DMS 273 (cell line): ENCODE data around the gene MED26.
A peak's percentile ranks its signal among the peaks of the same experiment; 100 is the strongest.
"Not testable (repeated sequence)": the region's sequence is repeated elsewhere in the genome, so short reads cannot be mapped to it uniquely, and the experiment has no call there.

Source experiments
- DNase-seq: peaks from one replicate; lab custom pipeline; 2025; ENCODE audit not compliant: unreplicated experiment; lab: John Stamatoyannopoulos, UW

The MED26 gene

GRCh38 chr19:16628183-16628983, at the start of gene MED26:
TSS of gene MED26 (minus strand) at chr19:16628204. CDS start at chr19:16627943, 261 bp downstream.
- DNase-seq: peak; percentile 98

- no peak for DNase-seq
Measured at GRCh38 chr19:16677055-16677454, 49.1 kb upstream of the MED26 start.

GRCh38 chr19:16676101-16676798, 48.2 kb upstream of the MED26 start:
- DNase-seq: no peak

- not testable (repeated sequence) for DNase-seq
Measured at GRCh38 chr19:16673839-16674238, 45.8 kb upstream of the MED26 start.

GRCh38 chr19:16673231-16673630, 45.2 kb upstream of the MED26 start:
- no peak for DNase-seq

- peak; percentile 31 for DNase-seq
Measured at GRCh38 chr19:16671652-16672274, 43.8 kb upstream of the MED26 start.

- no peak for DNase-seq
Measured at GRCh38 chr19:16670291-16670690, 42.3 kb upstream of the MED26 start.

- DNase-seq: not testable (repeated sequence)
Measured at GRCh38 chr19:16668702-16669101, 40.7 kb upstream of the MED26 start.

GRCh38 chr19:16668176-16668575, 40.2 kb upstream of the MED26 start:
- DNase-seq: no peak

GRCh38 chr19:16661480-16662034, 33.6 kb upstream of the MED26 start:
- DNase-seq: peak; percentile 48

GRCh38 chr19:16660763-16661479, 32.9 kb upstream of the MED26 start, which contains the start of gene TMEM38A:
TSS of gene TMEM38A (plus strand) at chr19:16661139. CDS start at chr19:16661218, 79 bp downstream.
- peak; percentile 76 for DNase-seq

GRCh38 chr19:16659832-16660708, 32.1 kb upstream of the MED26 start, which contains the start of gene SMIM7:
TSS of gene SMIM7 (minus strand) at chr19:16660144. CDS start at chr19:16660110, 34 bp downstream.
- peak; percentile 100 for DNase-seq

GRCh38 chr19:16659464-16659831, 31.4 kb upstream of the MED26 start:
- DNase-seq: no peak

- DNase-seq: no peak
Measured at GRCh38 chr19:16657384-16657783, 29.4 kb upstream of the MED26 start.

- no peak for DNase-seq
Measured at GRCh38 chr19:16655727-16656126, 27.7 kb upstream of the MED26 start.

- peak; percentile 84 for DNase-seq
Measured at GRCh38 chr19:16654627-16655026, 26.6 kb upstream of the MED26 start.

- DNase-seq: peak; percentile 56
Measured at GRCh38 chr19:16654140-16654539, 26.1 kb upstream of the MED26 start.

- DNase-seq: no peak
Measured at GRCh38 chr19:16652854-16653253, 24.9 kb upstream of the MED26 start.

- not testable (repeated sequence) for DNase-seq
Measured at GRCh38 chr19:16651421-16652188, 23.6 kb upstream of the MED26 start.
